PC-3 (cell line): ENCODE results near the gene NCCRP1.

Source experiments
- EZH2 ChIP-seq: fragments of 300-600 bp; sonication (generic); IDR thresholded peaks from one replicate; pipeline ENCODE4 v1.6.1; 2017; ENCODE audit warnings: antibody characterized with exemption, mild to moderate bottlenecking, low read length; ENCODE audit not compliant: unreplicated experiment
- EZH2phosphoT487 ChIP-seq: fragments of 300-600 bp; sonication (generic); IDR thresholded peaks from 2 replicates; pipeline ENCODE4 v1.6.1; 2018; ENCODE audit warnings: mild to moderate bottlenecking, antibody characterized with exemption, low read length, borderline replicate concordance
- TF ChIP-seq, protein P1 (sequence below): fragments of 300-600 bp; sonication (generic); conservative IDR thresholded peaks from 2 replicates; pipeline ENCODE4 v1.5.1; 2017; ENCODE audit warnings: antibody characterized with exemption, low read depth, mild to moderate bottlenecking, low read length

DNA sequence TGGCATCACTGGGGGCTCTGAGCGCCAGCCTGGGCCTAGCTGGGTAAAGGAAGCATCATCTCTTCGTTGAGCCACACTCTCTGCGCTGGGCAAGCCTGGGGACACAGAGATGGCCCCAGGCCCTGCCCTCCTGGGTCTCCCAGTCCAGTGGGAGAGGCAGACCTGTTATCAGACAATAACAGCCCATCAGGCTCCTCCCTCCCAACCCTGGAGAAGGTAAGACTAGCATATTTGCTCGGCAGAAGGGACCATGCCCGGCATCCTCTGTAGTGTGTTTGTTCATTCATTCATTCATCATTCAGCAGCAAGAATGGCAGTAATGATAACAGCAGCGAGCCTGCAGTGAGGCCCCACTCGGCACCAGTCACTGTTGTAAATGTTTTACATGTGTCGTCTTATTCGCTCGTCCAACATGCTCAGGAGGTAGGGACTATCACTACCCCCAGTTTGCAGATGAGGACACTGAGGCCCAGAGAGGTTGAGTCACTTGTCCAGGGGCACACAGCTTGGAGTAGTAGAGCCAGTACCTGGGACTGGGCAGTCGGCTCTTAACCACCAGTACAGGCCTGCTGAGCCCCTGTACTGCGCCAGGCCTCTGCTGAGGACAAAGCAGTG is 38.0 kb upstream of the NCCRP1 start:
- no peak for TF ChIP-seq EZH2
- TF ChIP-seq, protein P1, sequence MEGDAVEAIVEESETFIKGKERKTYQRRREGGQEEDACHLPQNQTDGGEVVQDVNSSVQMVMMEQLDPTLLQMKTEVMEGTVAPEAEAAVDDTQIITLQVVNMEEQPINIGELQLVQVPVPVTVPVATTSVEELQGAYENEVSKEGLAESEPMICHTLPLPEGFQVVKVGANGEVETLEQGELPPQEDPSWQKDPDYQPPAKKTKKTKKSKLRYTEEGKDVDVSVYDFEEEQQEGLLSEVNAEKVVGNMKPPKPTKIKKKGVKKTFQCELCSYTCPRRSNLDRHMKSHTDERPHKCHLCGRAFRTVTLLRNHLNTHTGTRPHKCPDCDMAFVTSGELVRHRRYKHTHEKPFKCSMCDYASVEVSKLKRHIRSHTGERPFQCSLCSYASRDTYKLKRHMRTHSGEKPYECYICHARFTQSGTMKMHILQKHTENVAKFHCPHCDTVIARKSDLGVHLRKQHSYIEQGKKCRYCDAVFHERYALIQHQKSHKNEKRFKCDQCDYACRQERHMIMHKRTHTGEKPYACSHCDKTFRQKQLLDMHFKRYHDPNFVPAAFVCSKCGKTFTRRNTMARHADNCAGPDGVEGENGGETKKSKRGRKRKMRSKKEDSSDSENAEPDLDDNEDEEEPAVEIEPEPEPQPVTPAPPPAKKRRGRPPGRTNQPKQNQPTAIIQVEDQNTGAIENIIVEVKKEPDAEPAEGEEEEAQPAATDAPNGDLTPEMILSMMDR: no peak
- no peak for TF ChIP-seq EZH2phosphoT487
